GM19193 (cell line): ENCODE data around the gene PDE4B.

Experiments
- POLR2A ChIP-seq: IDR thresholded peaks from 4 replicates; pipeline ENCODE4 v1.6.1; 2011; ENCODE audit not compliant: insufficient read depth, insufficient read length; ENCODE audit errors: extremely low read depth

PDE4B gene

GRCh38 chr1:66294707-66295370, 502.1 kb downstream of the PDE4B start:
- TF ChIP-seq POLR2A: no peak

- TF ChIP-seq POLR2A: no peak
Observed at GRCh38 chr1:66295803-66296202, 503.1 kb downstream of the PDE4B start.

GRCh38 chr1:66296370-66296769, 503.7 kb downstream of the PDE4B start:
- TF ChIP-seq POLR2A: no peak

- no peak for TF ChIP-seq POLR2A
Observed at GRCh38 chr1:66296951-66297350, 504.3 kb downstream of the PDE4B start.

GRCh38 chr1:66298464-66298863, 505.8 kb downstream of the PDE4B start:
- no peak for TF ChIP-seq POLR2A

DNA sequence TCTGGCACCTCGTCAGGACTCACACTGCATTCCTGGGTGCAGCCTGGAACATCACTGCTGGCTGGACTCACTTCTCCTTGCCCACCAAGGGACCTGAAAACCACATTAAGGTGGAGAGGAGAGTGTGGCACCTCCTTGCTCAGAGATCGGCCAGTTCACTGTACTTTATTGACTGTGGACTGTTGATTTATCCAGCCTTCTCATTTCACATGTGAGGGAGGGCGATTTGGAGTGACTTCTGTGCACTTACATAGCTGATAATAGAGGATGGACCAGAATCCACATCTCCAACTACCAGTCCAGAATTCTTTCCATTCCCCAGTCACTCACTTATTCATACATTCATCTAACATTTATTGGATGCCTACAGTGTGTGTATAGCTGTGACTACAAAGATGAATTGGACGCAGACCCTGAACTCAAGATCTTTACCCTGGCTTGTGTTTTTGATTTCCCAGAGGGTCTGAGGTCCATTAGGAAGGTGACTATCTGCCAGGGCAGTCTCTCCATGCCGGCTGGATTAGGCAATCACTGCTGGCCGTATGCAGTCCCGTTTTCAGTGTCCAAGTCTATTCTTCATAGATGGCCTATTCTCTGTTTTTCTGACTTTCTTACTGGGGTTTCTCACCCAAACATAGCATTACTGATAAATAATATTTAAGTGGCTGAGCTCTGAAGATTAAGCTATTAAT, 507.7 kb downstream of the PDE4B start:
- no peak for TF ChIP-seq POLR2A

GRCh38 chr1:66300972-66301451, 508.3 kb downstream of the PDE4B start:
- TF ChIP-seq POLR2A: no peak

- no peak for TF ChIP-seq POLR2A
Observed at GRCh38 chr1:66302184-66302742, 509.6 kb downstream of the PDE4B start.

- TF ChIP-seq POLR2A: no peak
Observed at GRCh38 chr1:66302815-66303214, 510.1 kb downstream of the PDE4B start.

GRCh38 chr1:66303646-66304045, 511.0 kb downstream of the PDE4B start:
- no peak for TF ChIP-seq POLR2A

- no peak for TF ChIP-seq POLR2A
Observed at GRCh38 chr1:66304128-66304527, 511.4 kb downstream of the PDE4B start.

DNA sequence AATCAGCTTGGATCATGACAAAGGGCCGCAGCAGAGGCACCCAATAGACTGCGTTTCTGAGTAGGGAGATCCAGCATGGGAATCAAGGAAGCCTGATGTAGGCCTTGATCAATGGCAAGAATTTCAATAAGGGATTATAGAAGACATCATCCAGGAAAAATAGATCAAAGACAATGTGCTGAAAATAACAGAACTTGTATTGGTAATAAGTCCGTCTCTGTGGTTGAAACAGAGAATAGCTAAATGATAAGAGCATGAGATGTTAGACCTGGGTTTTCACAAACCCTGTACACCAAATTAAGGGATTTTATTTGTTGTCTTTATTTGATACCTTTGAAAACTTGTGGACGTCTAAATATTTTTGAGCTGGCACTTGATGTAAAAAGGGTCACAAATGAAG, 513.2 kb downstream of the PDE4B start:
- TF ChIP-seq POLR2A: no peak

GRCh38 chr1:66309006-66309741, 516.5 kb downstream of the PDE4B start:
- no peak for TF ChIP-seq POLR2A

DNA sequence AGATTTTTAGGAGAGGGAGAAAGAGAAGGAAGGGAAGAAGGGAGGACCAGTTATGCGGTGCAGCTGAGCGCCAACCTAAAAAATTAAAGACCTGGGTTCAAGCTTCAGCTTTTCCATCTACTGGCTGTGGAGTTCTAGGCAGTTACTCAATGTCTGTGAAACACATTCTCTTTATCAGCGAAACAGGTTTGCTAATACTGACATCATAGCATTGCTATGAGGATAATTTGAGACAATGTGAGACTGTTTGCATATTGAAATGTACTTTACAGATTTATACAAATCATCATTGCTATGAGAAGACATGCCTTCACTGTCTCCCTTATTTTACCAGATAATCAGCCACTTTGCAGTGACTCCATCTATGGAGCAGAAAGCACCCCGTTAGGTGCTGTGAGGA, 518.4 kb downstream of the PDE4B start:
- TF ChIP-seq POLR2A: no peak

DNA sequence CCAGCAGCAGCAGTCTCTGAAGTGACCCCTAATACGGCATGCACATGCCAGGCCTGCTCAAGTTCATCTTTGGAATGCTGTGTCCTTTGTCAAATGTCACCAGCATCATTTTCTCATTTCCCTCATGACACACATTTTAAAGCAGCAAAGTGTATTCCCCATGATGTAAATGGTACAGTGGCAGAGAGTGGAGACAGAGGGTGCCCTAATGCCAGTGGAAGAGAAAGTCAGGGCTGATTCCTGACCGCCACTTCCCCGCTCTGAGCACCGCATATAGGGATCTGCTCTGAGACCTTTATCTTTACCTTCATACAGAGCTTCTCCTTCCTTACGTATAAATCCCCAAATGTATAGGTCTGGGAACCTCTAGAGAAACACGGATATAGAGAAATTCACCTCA, 518.9 kb downstream of the PDE4B start:
- TF ChIP-seq POLR2A: no peak

DNA sequence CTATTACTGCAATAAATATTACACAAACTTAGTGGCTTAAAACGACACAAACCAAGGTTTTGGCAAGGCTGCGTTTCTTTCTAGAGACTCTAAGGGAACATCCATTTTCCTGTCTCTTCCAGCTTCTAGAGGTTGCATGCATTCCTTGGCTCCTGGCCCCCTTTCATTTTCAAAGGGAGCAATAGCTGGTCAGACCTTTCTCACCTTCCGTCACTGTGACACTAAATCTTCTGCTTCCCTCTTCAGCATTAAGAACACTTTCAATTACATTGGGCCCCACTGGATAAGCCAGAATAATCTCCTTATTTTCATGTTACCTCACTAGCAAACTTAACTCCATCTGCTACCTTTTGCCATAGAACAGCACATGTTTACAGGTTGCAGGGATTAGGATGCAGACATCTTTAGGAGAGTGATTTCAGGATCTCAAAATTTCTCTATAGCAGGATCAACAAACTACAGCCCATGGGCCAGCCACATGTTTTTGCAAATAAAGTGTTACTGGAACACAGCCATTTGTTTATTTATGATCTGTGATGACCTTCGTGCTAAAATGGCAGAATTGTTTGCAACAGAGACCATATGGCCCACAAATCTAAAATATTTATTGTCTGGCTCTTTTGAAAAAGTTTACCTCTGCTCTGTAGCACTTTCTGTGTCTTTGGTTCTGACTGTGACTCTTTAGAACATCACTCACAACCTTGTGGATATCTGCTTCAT, 519.7 kb downstream of the PDE4B start:
- no peak for TF ChIP-seq POLR2A

DNA sequence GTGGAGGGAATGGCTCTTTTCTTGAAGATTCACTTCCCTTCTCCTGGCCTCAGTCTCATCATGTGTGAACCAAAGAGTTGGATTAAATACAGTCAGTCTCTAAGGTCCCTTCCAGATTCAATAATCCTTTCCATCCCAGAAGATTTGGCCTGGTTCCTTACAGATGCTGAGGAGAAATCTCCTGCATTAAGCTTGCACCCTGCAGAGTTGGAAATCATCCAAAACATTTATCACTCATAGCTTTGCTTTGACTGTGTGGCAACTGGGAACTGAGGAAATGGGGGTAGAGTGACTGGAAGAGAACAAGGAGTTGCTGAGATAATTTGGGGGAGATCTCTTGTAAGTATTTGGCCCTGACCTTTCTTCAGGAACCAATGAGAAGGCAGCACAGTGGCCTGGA, 520.7 kb downstream of the PDE4B start:
- TF ChIP-seq POLR2A: no peak
